MM.1S (cell line): ENCODE data around the gene ESF1.

Experiments
- DNase-seq: peaks from one replicate; pipeline ENCODE4 v3.0.0-alpha.2; 2015
- H2AFZ ChIP-seq: fragments of 300-600 bp; sonication (generic); 2 replicates; pipeline ENCODE4 v1.6.0; 2016; ENCODE audit warnings: antibody characterized with exemption, low read length
- H3F3A ChIP-seq: fragments of 300-600 bp; sonication (generic); 2 replicates; pipeline ENCODE4 v1.6.1; 2016; ENCODE audit warnings: mild to moderate bottlenecking, antibody characterized with exemption, low read length, moderate library complexity, mixed read lengths; ENCODE audit not compliant: insufficient read depth
- H3K27ac ChIP-seq: fragments of 300-600 bp; sonication (generic); 2 replicates; pipeline ENCODE4 v1.5.1; 2016; ENCODE audit warnings: mild to moderate bottlenecking, low read length
- H3K27me3 ChIP-seq: fragments of 300-600 bp; sonication (generic); replicated peaks from 2 replicates; pipeline ENCODE4 v1.6.0; 2016; ENCODE audit warnings: low read length; ENCODE audit not compliant: insufficient read depth
- H3K36me3 ChIP-seq: fragments of 300-600 bp; sonication (generic); replicated peaks from 2 replicates; pipeline ENCODE4 v1.6.1; 2016; ENCODE audit warnings: mild to moderate bottlenecking, low read length, mixed read lengths; ENCODE audit not compliant: insufficient read depth
- H3K4me1 ChIP-seq: fragments of 300-600 bp; sonication (generic); 2 replicates; pipeline ENCODE4 v1.6.1; 2016; ENCODE audit warnings: low read length, mixed read lengths
- H3K4me2 ChIP-seq: fragments of 300-600 bp; sonication (generic); 2 replicates; pipeline ENCODE4 v1.6.0; 2016; ENCODE audit warnings: low read depth, low read length
- H3K4me3 ChIP-seq: fragments of 300-600 bp; sonication (generic); 2 replicates; pipeline ENCODE4 v1.5.1; 2016; ENCODE audit warnings: low read length, mixed read lengths
- H3K79me2 ChIP-seq: fragments of 300-600 bp; sonication (generic); 2 replicates; pipeline ENCODE4 v1.6.1; 2016; ENCODE audit warnings: mixed run types, low read length, mixed read lengths
- H3K9ac ChIP-seq: fragments of 300-600 bp; sonication (generic); 2 replicates; pipeline ENCODE4 v1.6.1; 2016; ENCODE audit warnings: low read length, mixed read lengths
- H3K9me2 ChIP-seq: fragments of 300-600 bp; sonication (generic); replicated peaks from 2 replicates; pipeline ENCODE4 v1.6.1; 2016; ENCODE audit warnings: mild to moderate bottlenecking, low read length, mixed read lengths; ENCODE audit not compliant: insufficient read depth
- H3K9me3 ChIP-seq: fragments of 300-600 bp; sonication (generic); replicated peaks from 2 replicates; pipeline ENCODE4 v1.6.1; 2016; ENCODE audit warnings: mild to moderate bottlenecking, low read length, mixed read lengths; ENCODE audit not compliant: insufficient read depth
- H4K20me1 ChIP-seq: fragments of 300-600 bp; sonication (generic); 2 replicates; pipeline ENCODE4 v1.6.1; 2016; ENCODE audit warnings: mild to moderate bottlenecking, low read length, moderate library complexity, mixed read lengths; ENCODE audit not compliant: insufficient read depth
- EZH2 ChIP-seq: fragments of 300-600 bp; sonication (generic); optimal IDR thresholded peaks from 2 replicates; pipeline ENCODE3; 2017; ENCODE audit warnings: low read depth, mild to moderate bottlenecking, antibody characterized with exemption, low read length, mixed read lengths
- EZH2phosphoT487 ChIP-seq: fragments of 300-600 bp; sonication (generic); IDR thresholded peaks from 2 replicates; pipeline ENCODE4 v1.6.1; 2018; ENCODE audit warnings: antibody characterized with exemption, low read length
- TF ChIP-seq, protein P1 (sequence below): fragments of 300-600 bp; sonication (generic); IDR thresholded peaks from 2 replicates; pipeline ENCODE4 v1.5.1; 2016; ENCODE audit warnings: antibody characterized with exemption, low read length, mixed read lengths

Gene ESF1

DNA sequence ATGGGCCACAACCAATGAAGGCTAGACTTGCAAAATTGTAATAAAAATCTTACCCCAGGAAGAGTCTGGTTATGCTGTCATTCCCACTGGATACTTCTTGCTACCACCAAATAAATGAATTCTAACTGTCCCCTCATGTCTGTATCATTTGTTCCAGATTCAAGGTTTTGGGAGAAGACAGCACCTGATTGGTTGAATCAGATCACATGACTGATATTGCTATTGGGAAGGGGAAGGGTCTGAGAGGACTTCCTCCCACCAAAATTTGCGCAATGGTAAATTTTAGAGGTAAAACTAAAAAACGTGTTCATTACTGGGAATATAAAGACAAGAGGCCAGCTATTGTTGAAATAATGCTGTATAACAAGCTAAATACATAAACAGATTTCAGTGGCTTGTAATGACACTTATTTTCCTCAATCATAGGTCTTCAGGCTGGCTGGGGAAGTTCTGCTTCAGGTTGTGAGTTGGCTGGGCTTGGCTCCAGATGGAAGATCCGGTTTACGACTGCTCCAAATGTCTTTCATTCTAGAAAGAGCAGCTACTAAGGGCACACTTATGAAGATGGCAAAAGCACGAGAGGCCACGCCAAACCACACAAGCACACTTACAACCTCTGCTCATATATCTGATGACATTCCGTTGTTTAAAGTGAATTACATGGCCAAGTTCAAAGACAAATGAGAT lies 118.9 kb downstream of the ESF1 start:
- H3K4me3 ChIP-seq = no peak overlapping the region
- no peaks in the 10 kb centered on the region for H3K9me2 ChIP-seq
- no peaks in the 10 kb centered on the region for H3K9me3 ChIP-seq
- H3K9ac ChIP-seq = no peak overlapping the region
- no peak overlapping the region for H2AFZ ChIP-seq
- no peak overlapping the region for H3K4me2 ChIP-seq
- H3K4me1 ChIP-seq = no peaks in the 10 kb centered on the region
- no peak overlapping the region for H3K27ac ChIP-seq
- no peaks in the 10 kb centered on the region for H3K27me3 ChIP-seq
- TF ChIP-seq, protein P1, sequence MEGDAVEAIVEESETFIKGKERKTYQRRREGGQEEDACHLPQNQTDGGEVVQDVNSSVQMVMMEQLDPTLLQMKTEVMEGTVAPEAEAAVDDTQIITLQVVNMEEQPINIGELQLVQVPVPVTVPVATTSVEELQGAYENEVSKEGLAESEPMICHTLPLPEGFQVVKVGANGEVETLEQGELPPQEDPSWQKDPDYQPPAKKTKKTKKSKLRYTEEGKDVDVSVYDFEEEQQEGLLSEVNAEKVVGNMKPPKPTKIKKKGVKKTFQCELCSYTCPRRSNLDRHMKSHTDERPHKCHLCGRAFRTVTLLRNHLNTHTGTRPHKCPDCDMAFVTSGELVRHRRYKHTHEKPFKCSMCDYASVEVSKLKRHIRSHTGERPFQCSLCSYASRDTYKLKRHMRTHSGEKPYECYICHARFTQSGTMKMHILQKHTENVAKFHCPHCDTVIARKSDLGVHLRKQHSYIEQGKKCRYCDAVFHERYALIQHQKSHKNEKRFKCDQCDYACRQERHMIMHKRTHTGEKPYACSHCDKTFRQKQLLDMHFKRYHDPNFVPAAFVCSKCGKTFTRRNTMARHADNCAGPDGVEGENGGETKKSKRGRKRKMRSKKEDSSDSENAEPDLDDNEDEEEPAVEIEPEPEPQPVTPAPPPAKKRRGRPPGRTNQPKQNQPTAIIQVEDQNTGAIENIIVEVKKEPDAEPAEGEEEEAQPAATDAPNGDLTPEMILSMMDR = no peak
- TF ChIP-seq EZH2phosphoT487 = no peak
- TF ChIP-seq EZH2 = no peak
- H3K79me2 ChIP-seq = no peaks in the 10 kb centered on the region
- H4K20me1 ChIP-seq = no peaks in the 10 kb centered on the region
- H3F3A ChIP-seq = no peaks in the 10 kb centered on the region
- DNase-seq = no peak
- H3K36me3 ChIP-seq = no peaks in the 10 kb centered on the region
